Mesenchymal stem cell (in vitro differentiated cells and primary cell): ENCODE data around the gene FPR1.
"Not testable (repeated sequence)": the region's sequence is repeated elsewhere in the genome, so short reads cannot be mapped to it uniquely, and the experiment has no call there.

Experiments
- DNase-seq: peaks from one replicate; pipeline ENCODE4 v3.0.0-alpha.2; 2013
- H2AFZ ChIP-seq: one replicate; pipeline ENCODE4 v1.6.1; 2013; ENCODE audit warnings: low read depth, mild to moderate bottlenecking, control low read depth, inconsistent platforms, low read length, moderate library complexity
- H2AK5ac ChIP-seq: 2 replicates; pipeline ENCODE4 v1.6.1; 2013; ENCODE audit warnings: low read length, moderate library complexity, mild to moderate bottlenecking, inconsistent platforms; ENCODE audit not compliant: severe bottlenecking
- H2BK120ac ChIP-seq: one replicate; pipeline ENCODE4 v1.6.1; 2013; ENCODE audit warnings: low read depth, mild to moderate bottlenecking, inconsistent platforms, low read length, moderate library complexity
- H2BK12ac ChIP-seq, 2 experiments: one replicate each; pipeline ENCODE4 v1.6.1; 2013; ENCODE audit warnings: inconsistent platforms in 2 of 2, low read length in 2 of 2, mild to moderate bottlenecking in 2 of 2, moderate library complexity in 2 of 2, control low read depth in 1 of 2
- H2BK15ac ChIP-seq: one replicate; pipeline ENCODE4 v1.6.1; 2013; ENCODE audit warnings: mild to moderate bottlenecking, low read depth, inconsistent platforms; ENCODE audit not compliant: poor library complexity, severe bottlenecking
- H2BK5ac ChIP-seq: 2 replicates; pipeline ENCODE4 v1.6.1; 2013; ENCODE audit warnings: low read depth, mild to moderate bottlenecking, low read length, control low read depth, inconsistent platforms; ENCODE audit not compliant: poor library complexity, severe bottlenecking
- H3K14ac ChIP-seq, 2 experiments: one replicate each; pipeline ENCODE4 v1.6.1; 2013; ENCODE audit warnings: inconsistent platforms in 2 of 2, low read length in 2 of 2, control low read depth in 1 of 2, mild to moderate bottlenecking in 1 of 2, moderate library complexity in 1 of 2
- H3K18ac ChIP-seq, 2 experiments: one replicate each; pipeline ENCODE4 v1.6.1; 2013; ENCODE audit warnings: inconsistent platforms in 2 of 2, low read length in 2 of 2, control low read depth in 1 of 2, low read depth in 1 of 2, mild to moderate bottlenecking in 1 of 2
- H3K23ac ChIP-seq, 2 experiments: one replicate each; pipeline ENCODE4 v1.6.1; 2013; ENCODE audit warnings: inconsistent platforms in 2 of 2, low read length in 2 of 2, mild to moderate bottlenecking in 2 of 2, moderate library complexity in 2 of 2, control low read depth in 1 of 2
- H3K27ac ChIP-seq: 2 replicates; pipeline ENCODE4 v1.5.1; 2013; ENCODE audit warnings: mild to moderate bottlenecking, moderate library complexity, low read length, control low read depth, inconsistent platforms; ENCODE audit not compliant: poor library complexity, severe bottlenecking
- H3K27me3 ChIP-seq, 2 experiments: 2 replicates each; pipeline versions ENCODE4 v1.6.1 to v1.7.0; 2013; ENCODE audit warnings: low read length in 2 of 2, mild to moderate bottlenecking in 2 of 2, moderate library complexity in 2 of 2, control low read depth in 1 of 2, inconsistent platforms in 1 of 2; ENCODE audit not compliant: control insufficient read depth in 1 of 2, insufficient read depth in 1 of 2
- H3K36me3 ChIP-seq, 2 experiments: 2 replicates each; pipeline versions ENCODE4 v1.6.1 to v1.7.0; 2013; ENCODE audit warnings: low read length in 2 of 2, control low read depth in 1 of 2, inconsistent platforms in 1 of 2, low read depth in 1 of 2, mild to moderate bottlenecking in 1 of 2; ENCODE audit not compliant: insufficient read depth in 2 of 2, control insufficient read depth in 1 of 2
- H3K4ac ChIP-seq, 2 experiments: one replicate each; pipeline ENCODE4 v1.6.1; 2013; ENCODE audit warnings: inconsistent platforms in 2 of 2, low read length in 2 of 2, mild to moderate bottlenecking in 2 of 2, moderate library complexity in 2 of 2, control low read depth in 1 of 2, low read depth in 1 of 2
- H3K4me1 ChIP-seq: 2 replicates; pipeline ENCODE4 v1.6.1; 2013; ENCODE audit warnings: low read depth, low read length, control low read depth; ENCODE audit not compliant: control insufficient read depth, insufficient read depth
- H3K4me2 ChIP-seq: 2 replicates; pipeline ENCODE4 v1.6.1; 2013; ENCODE audit warnings: low read length, mild to moderate bottlenecking, inconsistent platforms; ENCODE audit not compliant: poor library complexity, severe bottlenecking
- H3K4me3 ChIP-seq, 2 experiments: 2 replicates each; pipeline versions ENCODE4 v1.5.1 to v1.7.0; 2013; ENCODE audit warnings: low read length in 2 of 2, mild to moderate bottlenecking in 2 of 2, control low read depth in 1 of 2, low read depth in 1 of 2; ENCODE audit not compliant: insufficient read depth in 1 of 2
- H3K79me1 ChIP-seq: replicated peaks from 2 replicates; pipeline ENCODE4 v1.6.1; 2013; ENCODE audit warnings: mild to moderate bottlenecking, control low read depth, low read length, inconsistent platforms; ENCODE audit not compliant: poor library complexity, severe bottlenecking
- H3K9ac ChIP-seq: 2 replicates; pipeline ENCODE4 v1.7.0; 2013; ENCODE audit warnings: mild to moderate bottlenecking, low read length, moderate library complexity
- H3K9me3 ChIP-seq: 2 replicates; pipeline ENCODE4 v1.7.0; 2013; ENCODE audit warnings: mild to moderate bottlenecking, low read length; ENCODE audit not compliant: control insufficient read depth
- H4K8ac ChIP-seq: one replicate; pipeline ENCODE4 v1.6.1; 2013; ENCODE audit warnings: inconsistent platforms, mild to moderate bottlenecking, low read length, moderate library complexity
- H4K91ac ChIP-seq: one replicate; pipeline ENCODE4 v1.6.1; 2013; ENCODE audit warnings: mild to moderate bottlenecking, low read length, inconsistent platforms
- whole genome bisulfite sequencing: methylation state at CpG from one replicate; pipeline ENCODE4 v1.1.7; 2013; ENCODE audit warnings: mixed read lengths; 5-methylcytosine and 5-hydroxymethylcytosine counted together

Gene FPR1

GRCh38 chr19:51777570-51778462 is 26.1 kb upstream of the FPR1 start:
- no peak overlapping the region for H3K23ac ChIP-seq
- no peak overlapping the region for H2BK120ac ChIP-seq
- no peak overlapping the region for H3K4ac ChIP-seq
- H3K79me1 ChIP-seq, result no peaks in the 10 kb centered on the region
- peak overlapping the region; percentile 56 for H3K9ac ChIP-seq
- WGBS, result 44% methylated on average over 23 of the region's 23 CpGs
- H3K4me1 ChIP-seq, result peaks cover 1% of the 10 kb centered on the region
- no peak overlapping the region for H3K4me2 ChIP-seq
- no peaks in the 10 kb centered on the region for H3K9me3 ChIP-seq
- DNase-seq, result peak; percentile 75
- H3K18ac ChIP-seq, result no peak overlapping the region
- peak overlapping the region in 1 of 2 experiments; percentile 55 for H3K4me3 ChIP-seq
- no peak overlapping the region for H2BK12ac ChIP-seq
- no peak overlapping the region for H2BK15ac ChIP-seq
- H2AK5ac ChIP-seq, result no peak overlapping the region
- H2AFZ ChIP-seq, result no peak overlapping the region
- no peak overlapping the region for H4K91ac ChIP-seq
- no peak overlapping the region for H4K8ac ChIP-seq
- no peak overlapping the region for H3K27ac ChIP-seq
- no peak overlapping the region for H2BK5ac ChIP-seq
- H3K27me3 ChIP-seq, result no peaks in the 10 kb centered on the region
- H3K36me3 ChIP-seq, result no peaks in the 10 kb centered on the region
- H3K14ac ChIP-seq, result no peak overlapping the region

GRCh38 chr19:51776561-51776960 is 24.9 kb upstream of the FPR1 start:
- not testable (repeated sequence) for H3K79me1 ChIP-seq, H3K9me3 ChIP-seq, H4K8ac ChIP-seq, H2BK120ac ChIP-seq, H2BK15ac ChIP-seq, H3K27ac ChIP-seq, H3K4me3 ChIP-seq, H3K4me2 ChIP-seq, H3K23ac ChIP-seq, H2BK12ac ChIP-seq, H3K27me3 ChIP-seq, H4K91ac ChIP-seq, H3K36me3 ChIP-seq, H3K18ac ChIP-seq, H2AK5ac ChIP-seq, H3K9ac ChIP-seq, H3K4ac ChIP-seq, H3K14ac ChIP-seq, H3K4me1 ChIP-seq, H2AFZ ChIP-seq, H2BK5ac ChIP-seq, DNase-seq
- 90% methylated on average over 1 of the region's 1 CpG for WGBS

DNA sequence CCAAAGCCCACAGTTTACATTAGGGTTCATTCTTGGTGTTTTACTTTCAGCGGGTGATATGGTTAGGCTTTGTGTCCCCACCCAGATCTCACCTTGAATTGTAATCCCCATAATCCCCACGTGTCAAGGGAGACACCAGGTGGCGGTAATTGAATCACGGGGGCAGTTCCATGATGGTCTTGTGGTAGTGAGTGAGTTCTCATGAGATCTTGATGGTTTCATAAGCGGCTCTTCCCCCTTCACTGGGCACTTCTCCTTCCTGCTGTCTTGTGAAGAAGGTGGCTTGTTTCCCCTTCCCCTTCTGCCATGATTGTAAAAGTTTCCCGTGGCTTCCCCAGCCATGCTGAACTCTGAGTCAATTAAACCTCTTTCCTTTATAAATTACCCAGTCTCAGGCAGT is 21.3 kb upstream of the FPR1 start:
- H3K4ac ChIP-seq, result no peak overlapping the region

GRCh38 chr19:51771376-51772130 is 19.9 kb upstream of the FPR1 start:
- Histone ChIP-seq H2BK12ac (no peak overlapping the region), H3K4me2 (no peak overlapping the region), H3K18ac (no peak overlapping the region), H3K79me1 (no peaks in the 10 kb centered on the region), H2BK15ac (no peak overlapping the region), H2AFZ (no peak overlapping the region), H4K8ac (no peak overlapping the region), H4K91ac (no peak overlapping the region), H3K9ac (no peak overlapping the region), H3K36me3 (no peaks in the 10 kb centered on the region), H3K27me3 (peaks cover 0 to 4% of the 10 kb centered on the region in 2 experiments), H2BK5ac (no peak overlapping the region), H3K27ac (no peak overlapping the region), H3K23ac (no peak overlapping the region), H3K4me3 (no peak overlapping the region), H2AK5ac (no peak overlapping the region), H3K4ac (no peak overlapping the region), H3K14ac (no peak overlapping the region), H3K9me3 (no peaks in the 10 kb centered on the region), H2BK120ac (no peak overlapping the region), H3K4me1 (no peaks in the 10 kb centered on the region)
- no peak for DNase-seq
- 63% methylated on average over 10 of the region's 10 CpGs for WGBS

More for the DNA sequence above, 21.3 kb upstream of the FPR1 start:
- WGBS, result 73% methylated on average over 3 of the region's 6 CpGs
- no peaks in the 10 kb centered on the region for H3K36me3 ChIP-seq
- no peak overlapping the region for H2BK5ac ChIP-seq
- no peak overlapping the region for H3K27ac ChIP-seq
- no peak overlapping the region for H2BK120ac ChIP-seq
- H3K9me3 ChIP-seq, result no peaks in the 10 kb centered on the region
- no peak overlapping the region for H3K14ac ChIP-seq
- H3K18ac ChIP-seq, result no peak overlapping the region
- H2BK12ac ChIP-seq, result no peak overlapping the region
- H2AK5ac ChIP-seq, result no peak overlapping the region
- H3K4me2 ChIP-seq, result no peak overlapping the region
- H2AFZ ChIP-seq, result no peak overlapping the region
- no peak overlapping the region for H4K8ac ChIP-seq
- H4K91ac ChIP-seq, result no peak overlapping the region
- H3K79me1 ChIP-seq, result no peaks in the 10 kb centered on the region
- no peak overlapping the region for H3K4me3 ChIP-seq
- H3K27me3 ChIP-seq, result no peaks in the 10 kb centered on the region
- H3K23ac ChIP-seq, result no peak overlapping the region
- H2BK15ac ChIP-seq, result no peak overlapping the region
- no peak overlapping the region for H3K9ac ChIP-seq
- H3K4me1 ChIP-seq, result peaks cover 1% of the 10 kb centered on the region
- no peak for DNase-seq
